ENCODE data around the gene TIMM10. TPM values are rescaled to one million over a fixed set of nuclear protein-coding genes. Genes with fewer than 3 reads are reported as not detected.

The TIMM10 gene
- total RNA-seq, 1 experiment from 2014 or later: 233 TPM

- no peaks in the 10 kb centered on the region for H4K20me1 ChIP-seq (ENCODE audit: low read length)
- ChIA-PET CTCF (no interaction called here), POLR2A (ENCODE audit: unreplicated experiment) (interaction anchor here (0.6 kb wide), 1 partner anchor 191 kb away, joined by 3 read pairs; no protein-coding TSS in a partner anchor)
- peak; percentile 43 for ATAC-seq
- H3K27me3 ChIP-seq (ENCODE audit: low read length): no peaks in the 10 kb centered on the region
- H3K36me3 ChIP-seq (ENCODE audit: low read depth, low read length): no peaks in the 10 kb centered on the region
- H3K4me1 ChIP-seq (ENCODE audit: insufficient read depth, low read length): 0 out of 2 replicates have a peak, but pooled peaks cover under 1% of the 10 kb centered on the region
- H3K4me3 ChIP-seq (ENCODE audit: low read length): peak overlapping the region; percentile 49
- BruUV-seq (replicated peaks): no TSS peak
- no peak for TF ChIP-seq EZH2 (IDR thresholded peaks at IDR 0.05; ENCODE audit: low read length, unreplicated experiment)
- peak; percentile 83 for TF ChIP-seq CTCF (conservative IDR thresholded peaks at IDR 0.05; ENCODE audit: low read depth, low read length)
- no peak for TF ChIP-seq EZH2phosphoT487 (IDR thresholded peaks at IDR 0.05; ENCODE audit: borderline replicate concordance, low read length)
- intact Hi-C loops (cut with micrococcal nuclease): loop anchor here (10.0 kb wide), 1 partner anchor 138 kb away; no protein-coding TSS in a partner anchor
- peak overlapping the region; percentile 67 for H2AFZ ChIP-seq (ENCODE audit: low read length)
- no peaks in the 10 kb centered on the region for H3F3A ChIP-seq (ENCODE audit: low read length, unreplicated experiment)
- peak; percentile 32 for DNase-seq
- H3K9ac ChIP-seq (ENCODE audit: low read length): no peak overlapping the region
- no peaks in the 10 kb centered on the region for H3K9me3 ChIP-seq (ENCODE audit: low read length)
- no peaks in the 10 kb centered on the region for H3K9me2 ChIP-seq (replicated peaks; ENCODE audit: low read length)
- peak overlapping the region; percentile 65 for H3K4me2 ChIP-seq (ENCODE audit: low read length)
- no peak overlapping the region for H3K27ac ChIP-seq (ENCODE audit: low read length)
- no peaks in the 10 kb centered on the region for H3K79me2 ChIP-seq (ENCODE audit: low read length)
Measured at GRCh38 chr11:57482782-57483561, 47.6 kb downstream of the TIMM10 start.

GRCh38 chr11:57481915-57482781, 48.4 kb downstream of the TIMM10 start:
- Histone ChIP-seq H3K4me3 (ENCODE audit: low read length) (no peak overlapping the region), H3F3A (ENCODE audit: low read length, unreplicated experiment) (no peaks in the 10 kb centered on the region), H3K4me1 (ENCODE audit: insufficient read depth, low read length) (peaks cover 9% of the 10 kb centered on the region; the same call in 1 of the 2 replicates), H3K9me3 (ENCODE audit: low read length) (no peaks in the 10 kb centered on the region), H3K9me2 (replicated peaks; ENCODE audit: low read length) (no peaks in the 10 kb centered on the region), H4K20me1 (ENCODE audit: low read length) (no peaks in the 10 kb centered on the region), H3K9ac (ENCODE audit: low read length) (no peak overlapping the region), H3K27ac (ENCODE audit: low read length) (no peak overlapping the region), H3K27me3 (ENCODE audit: low read length) (no peaks in the 10 kb centered on the region), H3K36me3 (ENCODE audit: low read depth, low read length) (no peaks in the 10 kb centered on the region), H3K79me2 (ENCODE audit: low read length) (no peaks in the 10 kb centered on the region), H3K4me2 (ENCODE audit: low read length) (peak overlapping the region; percentile 65; the same call in 1 of the 2 replicates), H2AFZ (ENCODE audit: low read length) (no peak overlapping the region)
- TF ChIP-seq EZH2phosphoT487 (IDR thresholded peaks at IDR 0.05; ENCODE audit: borderline replicate concordance, low read length): no peak
- TF ChIP-seq EZH2 (IDR thresholded peaks at IDR 0.05; ENCODE audit: low read length, unreplicated experiment): no peak
- no peak for TF ChIP-seq CTCF (conservative IDR thresholded peaks at IDR 0.05; ENCODE audit: low read depth, low read length)
- intact Hi-C loops (cut with micrococcal nuclease): loop anchor here (10.0 kb wide), 1 partner anchor 137 kb away; no protein-coding TSS in a partner anchor
- BruUV-seq (replicated peaks): no TSS peak
- no peak for ATAC-seq
- ChIA-PET POLR2A (ENCODE audit: unreplicated experiment) (no interaction called here), CTCF (no interaction called here)
- DNase-seq: no peak

Data from PC-3 (cell line).